HEK293T (cell line): ENCODE results near the gene ETV6.

Experiments used
- BHLHE40 ChIP-seq: fragments of 450-650 bp; IDR thresholded peaks from 2 replicates; pipeline ENCODE4 v1.6.1; 2016; ENCODE audit warnings: mild to moderate bottlenecking, moderate library complexity, borderline replicate concordance
- CTBP1 ChIP-seq: fragments of 450-650 bp; IDR thresholded peaks from 2 replicates; pipeline ENCODE4 v1.6.1; 2016; ENCODE audit warnings: borderline replicate concordance
- ELF4 ChIP-seq: fragments of 450-650 bp; IDR thresholded peaks from 2 replicates; pipeline ENCODE4 v1.6.1; 2017; ENCODE audit warnings: antibody characterized with exemption
- FOXA1 ChIP-seq: fragments of 450-650 bp; IDR thresholded peaks from 2 replicates; pipeline ENCODE4 v1.6.1; 2016; ENCODE audit warnings: mild to moderate bottlenecking
- FOXK2 ChIP-seq: fragments of 450-650 bp; IDR thresholded peaks from 2 replicates; pipeline ENCODE4 v1.6.1; 2016; ENCODE audit warnings: mild to moderate bottlenecking
- FOXM1 ChIP-seq: fragments of 450-650 bp; IDR thresholded peaks from 2 replicates; pipeline ENCODE4 v1.6.1; 2017; ENCODE audit warnings: mild to moderate bottlenecking, borderline replicate concordance
- LEF1 ChIP-seq: fragments of 450-650 bp; IDR thresholded peaks from 2 replicates; pipeline ENCODE4 v1.6.1; 2017; ENCODE audit warnings: mild to moderate bottlenecking, borderline replicate concordance
- NFRKB ChIP-seq: fragments of 450-650 bp; IDR thresholded peaks from 2 replicates; pipeline ENCODE4 v1.6.1; 2016; ENCODE audit warnings: mild to moderate bottlenecking, moderate library complexity
- SP1 ChIP-seq: fragments of 450-650 bp; IDR thresholded peaks from 2 replicates; pipeline ENCODE4 v1.6.1; 2017
- SUZ12 ChIP-seq: fragments of 450-650 bp; IDR thresholded peaks from 2 replicates; pipeline ENCODE4 v1.6.1; 2016; ENCODE audit warnings: mild to moderate bottlenecking
- TARDBP ChIP-seq: fragments of 450-650 bp; IDR thresholded peaks from 2 replicates; pipeline ENCODE4 v1.6.1; 2016
- ZNF384 ChIP-seq: fragments of 450-650 bp; IDR thresholded peaks from 2 replicates; pipeline ENCODE4 v1.6.1; 2016

DNA sequence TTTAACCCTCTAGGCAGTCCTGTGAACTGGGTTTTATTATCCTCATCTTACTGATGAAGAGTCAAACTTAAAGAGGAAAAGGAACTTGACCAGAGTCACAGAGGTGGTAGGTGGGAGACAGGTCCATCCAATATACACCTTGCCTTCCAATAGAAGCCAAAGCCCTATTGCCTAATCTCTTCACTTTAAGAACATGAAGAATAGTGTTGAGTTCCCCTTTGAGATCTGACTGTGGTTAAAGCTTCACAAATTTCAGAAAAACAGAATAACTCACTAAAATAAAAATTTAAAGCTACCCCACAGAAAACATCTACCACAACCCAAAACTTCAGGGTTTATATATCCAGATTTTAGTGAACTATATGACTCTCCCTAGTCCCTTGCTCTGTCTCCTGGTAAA, 115.4 kb downstream of the ETV6 start:
- no peak for TF ChIP-seq NFRKB
- TF ChIP-seq ZNF384: no peak
- no peak for TF ChIP-seq FOXM1
- TF ChIP-seq SUZ12: no peak
- TF ChIP-seq CTBP1: no peak
- TF ChIP-seq TARDBP: no peak
- TF ChIP-seq SP1: no peak
- TF ChIP-seq FOXK2: no peak
- TF ChIP-seq ELF4: no peak
- TF ChIP-seq BHLHE40: no peak
- no peak for TF ChIP-seq LEF1
- TF ChIP-seq FOXA1: no peak
